H9 (cell line): ENCODE data around the gene OXER1. TPM values are rescaled to one million over a fixed set of nuclear protein-coding genes. Genes with fewer than 3 reads are reported as not detected.

Experiments
- DNase-seq: peaks from one replicate; pipeline ENCODE4 v3.0.0-alpha.2; 2017
- H2AFZ ChIP-seq: one replicate; pipeline ENCODE4 v1.6.1; 2013; ENCODE audit warnings: mild to moderate bottlenecking, low read length, control low read depth, moderate library complexity
- H2AK5ac ChIP-seq: 2 replicates; pipeline ENCODE4 v1.6.1; 2013; ENCODE audit warnings: low read length, control low read depth, mixed read lengths; ENCODE audit not compliant: insufficient read length
- H2BK120ac ChIP-seq: one replicate; pipeline ENCODE4 v1.6.1; 2013; ENCODE audit warnings: low read depth, mild to moderate bottlenecking, low read length, control low read depth, inconsistent platforms; ENCODE audit not compliant: poor library complexity, severe bottlenecking
- H2BK12ac ChIP-seq: 2 replicates; pipeline ENCODE4 v1.6.1; 2013; ENCODE audit warnings: low read length, control low read depth, mixed read lengths, low read depth; ENCODE audit not compliant: insufficient read length
- H2BK15ac ChIP-seq: 2 replicates; pipeline ENCODE4 v1.6.1; 2013; ENCODE audit warnings: low read depth, low read length, control low read depth
- H2BK20ac ChIP-seq: one replicate; pipeline ENCODE4 v1.6.1; 2013; ENCODE audit warnings: low read depth, mild to moderate bottlenecking, low read length, control low read depth, inconsistent platforms; ENCODE audit not compliant: poor library complexity, severe bottlenecking
- H2BK5ac ChIP-seq: 2 replicates; pipeline ENCODE4 v1.6.1; 2013; ENCODE audit warnings: low read length, control low read depth, mixed read lengths; ENCODE audit not compliant: insufficient read length
- H3K14ac ChIP-seq: 2 replicates; pipeline ENCODE4 v1.6.1; 2013; ENCODE audit warnings: low read length, control low read depth; ENCODE audit not compliant: insufficient read depth
- H3K18ac ChIP-seq: 2 replicates; pipeline ENCODE4 v1.6.1; 2013; ENCODE audit warnings: low read depth, mild to moderate bottlenecking, mixed read lengths, low read length, control low read depth; ENCODE audit not compliant: insufficient read length
- H3K23ac ChIP-seq: 2 replicates; pipeline ENCODE4 v1.6.1; 2013; ENCODE audit warnings: low read length, control low read depth, mixed read lengths, low read depth; ENCODE audit not compliant: insufficient read length
- H3K23me2 ChIP-seq: 2 replicates; pipeline ENCODE4 v1.6.1; 2013; ENCODE audit warnings: low read depth, mild to moderate bottlenecking, mixed read lengths, low read length, control low read depth; ENCODE audit not compliant: insufficient read length, poor library complexity, severe bottlenecking
- H3K27ac ChIP-seq: 2 replicates; pipeline ENCODE4 v1.5.1; 2013; ENCODE audit warnings: low read length, control low read depth, mixed read lengths, low read depth; ENCODE audit not compliant: insufficient read length
- H3K27me3 ChIP-seq: 2 replicates; pipeline ENCODE4 v1.6.1; 2013; ENCODE audit warnings: low read length, control low read depth, inconsistent platforms; ENCODE audit not compliant: insufficient read depth
- H3K4ac ChIP-seq: 2 replicates; pipeline ENCODE4 v1.6.1; 2013; ENCODE audit warnings: low read depth, mild to moderate bottlenecking, control low read depth, inconsistent platforms, low read length, moderate library complexity
- H3K4me1 ChIP-seq: 2 replicates; pipeline ENCODE4 v1.6.1; 2013; ENCODE audit warnings: low read length, control low read depth, inconsistent platforms; ENCODE audit not compliant: insufficient read depth
- H3K4me2 ChIP-seq: 2 replicates; pipeline ENCODE4 v1.6.1; 2013; ENCODE audit warnings: low read length, control low read depth, mixed read lengths; ENCODE audit not compliant: insufficient read length, insufficient read depth
- H3K56ac ChIP-seq: 2 replicates; pipeline ENCODE4 v1.6.1; 2013; ENCODE audit warnings: low read depth, mild to moderate bottlenecking, mixed read lengths, low read length, control low read depth; ENCODE audit not compliant: insufficient read length
- H3K79me1 ChIP-seq: 2 replicates; pipeline ENCODE4 v1.6.1; 2013; ENCODE audit warnings: low read depth, mild to moderate bottlenecking, moderate library complexity, low read length, control low read depth, inconsistent platforms; ENCODE audit not compliant: insufficient read depth, poor library complexity, severe bottlenecking
- H3K79me2 ChIP-seq: 2 replicates; pipeline ENCODE4 v1.6.1; 2013; ENCODE audit warnings: low read length, control low read depth, inconsistent platforms; ENCODE audit not compliant: insufficient read depth
- H3K9ac ChIP-seq: 2 replicates; pipeline ENCODE4 v1.6.1; 2013; ENCODE audit warnings: low read length, control low read depth, mixed read lengths; ENCODE audit not compliant: insufficient read length; ENCODE audit errors: extremely low read depth
- H3K9me3 ChIP-seq: one replicate; pipeline ENCODE4 v1.6.1; 2013; ENCODE audit warnings: low read depth, low read length, inconsistent platforms; ENCODE audit not compliant: control insufficient read depth
- H3T11ph ChIP-seq: one replicate; pipeline ENCODE4 v1.6.1; 2013; ENCODE audit warnings: mild to moderate bottlenecking, low read length, control low read depth, inconsistent platforms
- H4K20me1 ChIP-seq: one replicate; pipeline ENCODE4 v1.6.1; 2013; ENCODE audit not compliant: control insufficient read depth, insufficient read length, insufficient read depth
- H4K5ac ChIP-seq: 2 replicates; pipeline ENCODE4 v1.6.1; 2013; ENCODE audit warnings: low read depth, mild to moderate bottlenecking, mixed read lengths, low read length, control low read depth; ENCODE audit not compliant: insufficient read length
- H4K8ac ChIP-seq: replicated peaks from 2 replicates; pipeline ENCODE4 v1.6.1; 2013; ENCODE audit warnings: low read length, control low read depth, mixed read lengths, low read depth; ENCODE audit not compliant: insufficient read length
- H4K91ac ChIP-seq: 2 replicates; pipeline ENCODE4 v1.6.1; 2013; ENCODE audit warnings: low read depth, mild to moderate bottlenecking, moderate library complexity, mixed read lengths, low read length, control low read depth; ENCODE audit not compliant: insufficient read length
- H3K27ac Mint-ChIP-seq, 3 experiments: 2 replicates in 2 of 3; 3 replicates in 1 of 3; pipeline ENCODE4 v1.8.0; 2020 to 2021; ENCODE audit warnings: mixed read lengths in 3 of 3, mild to moderate bottlenecking in 1 of 3, moderate library complexity in 1 of 3
- H3K27me3 Mint-ChIP-seq: 2 replicates; pipeline ENCODE4 v1.8.0; 2021; ENCODE audit warnings: low read depth, mild to moderate bottlenecking, moderate library complexity, mixed read lengths
- H3K36me3 Mint-ChIP-seq, 3 experiments: 2 replicates in 2 of 3; 3 replicates in 1 of 3; pipeline ENCODE4 v1.8.0; 2020 to 2021; ENCODE audit warnings: low read depth in 3 of 3, mixed read lengths in 3 of 3; ENCODE audit not compliant: insufficient read depth in 1 of 3
- H3K4me1 Mint-ChIP-seq, 2 experiments: 2 replicates each; pipeline ENCODE4 v1.8.0; 2020; ENCODE audit warnings: mixed read lengths in 2 of 2
- H3K4me3 Mint-ChIP-seq, 2 experiments: 2 replicates in 1 of 2; 3 replicates in 1 of 2; pipeline ENCODE4 v1.8.0; 2020 to 2021; ENCODE audit warnings: mild to moderate bottlenecking in 2 of 2, mixed read lengths in 2 of 2, moderate library complexity in 1 of 2
- H3K9me3 Mint-ChIP-seq, 2 experiments: 2 replicates in 1 of 2; 3 replicates in 1 of 2; pipeline ENCODE4 v1.8.0; 2020; ENCODE audit warnings: mild to moderate bottlenecking in 2 of 2, mixed read lengths in 2 of 2, moderate library complexity in 1 of 2
- WGBS: extraction: QIAGEN DNeasy Blood & Tissue Kit; methylation state at CpG from one replicate; pipeline ENCODE4 v1.1.7; 2013; ENCODE audit warnings: missing lambda C conversion rate, low lambda C conversion rate, mixed read lengths; ENCODE audit not compliant: insufficient read length; ENCODE audit errors: extremely low coverage; 5-methylcytosine and 5-hydroxymethylcytosine counted together
- total RNA-seq: library from RNA; stranded (reverse); gene quantifications from 2 replicates; pipeline ENCODE4 v1.2.1, GENCODE V29; 2021
- TF ChIP-seq, protein P1 (sequence below): fragments of 200-600 bp; sonication (generic); conservative IDR thresholded peaks from 3 replicates; pipeline ENCODE4 v1.8.0; 2021; ENCODE audit warnings: antibody characterized with exemption, mild to moderate bottlenecking

The OXER1 gene
- total RNA-seq, 1 experiment from 2014 or later = 1.6 TPM

DNA sequence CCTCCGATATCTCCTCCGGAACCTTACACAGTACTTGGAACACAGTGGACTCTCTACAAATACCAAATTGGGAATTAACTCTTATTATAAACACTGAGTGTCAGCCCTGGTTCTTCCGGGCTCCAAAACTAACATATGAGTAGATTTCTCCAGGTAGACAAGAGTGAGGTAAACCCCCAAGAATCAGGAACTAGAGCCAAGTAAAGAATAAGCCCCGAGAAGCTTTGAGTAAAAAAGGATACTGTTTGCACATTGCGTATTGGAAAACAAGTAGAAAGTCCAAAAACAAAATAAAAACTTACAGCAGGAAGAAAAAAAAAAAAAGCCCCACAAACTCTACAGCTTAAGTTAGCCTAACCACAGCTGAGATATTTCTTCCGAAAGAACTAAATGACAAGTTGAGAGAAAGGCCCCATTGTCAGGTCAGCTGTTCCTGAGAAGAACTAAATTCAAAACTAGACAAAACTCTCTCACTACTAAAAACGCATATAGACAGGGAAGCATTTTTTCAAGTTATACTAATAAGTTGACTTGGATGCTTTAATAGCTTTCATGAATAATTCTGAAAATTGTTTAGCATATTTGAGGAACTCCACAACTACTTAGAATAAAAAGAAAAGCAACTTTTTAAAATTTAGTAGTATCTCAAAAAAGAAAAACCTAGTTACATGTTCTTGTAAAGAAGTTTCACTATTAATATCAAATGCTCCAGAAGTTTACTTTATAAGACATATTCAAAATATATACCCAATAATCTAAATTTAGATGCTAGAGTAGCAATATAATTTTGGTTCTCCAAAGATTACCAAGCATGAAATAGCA is 32.7 kb upstream of the OXER1 start:
- no peak overlapping the region for H2BK120ac ChIP-seq
- H4K91ac ChIP-seq = no peak overlapping the region
- DNase-seq = no peak
- Mint-ChIP-seq H3K9me3 (peaks cover 0 to 4% of the 10 kb centered on the region in 2 experiments; a peak in 1 of 5 replicates), H3K36me3 (peaks cover 0 to 4% (median 2%) of the 10 kb centered on the region in 3 experiments; a peak in 4 of 7 replicates), H3K27me3 (peaks cover 19% of the 10 kb centered on the region), H3K4me1 (peaks cover 32 to 34% of the 10 kb centered on the region in 2 experiments), H3K27ac (no peak overlapping the region; a peak in 1 of 7 replicates), H3K4me3 (no peak overlapping the region)
- no peak overlapping the region for H3K9ac ChIP-seq
- no CpG with 5 or more reads among the region's 7 CpGs for WGBS
- H3K23ac ChIP-seq = no peak overlapping the region
- no peak overlapping the region for H3K4me2 ChIP-seq
- no peak overlapping the region for H4K8ac ChIP-seq
- H2BK12ac ChIP-seq = no peak overlapping the region
- H2BK15ac ChIP-seq = no peak overlapping the region
- H3K79me1 ChIP-seq = no peaks in the 10 kb centered on the region
- H4K5ac ChIP-seq = no peak overlapping the region
- H2BK20ac ChIP-seq = no peak overlapping the region
- no peak overlapping the region for H3T11ph ChIP-seq
- H3K27me3 ChIP-seq = peaks cover 4% of the 10 kb centered on the region; the same call in 1 of the 2 replicates
- H3K18ac ChIP-seq = no peak overlapping the region
- no peaks in the 10 kb centered on the region for H3K4me1 ChIP-seq
- no peak overlapping the region for H3K4ac ChIP-seq
- no peak overlapping the region for H3K56ac ChIP-seq
- no peak overlapping the region for H2BK5ac ChIP-seq
- no peaks in the 10 kb centered on the region for H3K9me3 ChIP-seq
- no peak overlapping the region for H2AK5ac ChIP-seq
- H3K23me2 ChIP-seq = peaks cover 13% of the 10 kb centered on the region
- no peak overlapping the region for H3K14ac ChIP-seq
- H2AFZ ChIP-seq = no peak overlapping the region
- TF ChIP-seq, protein P1, sequence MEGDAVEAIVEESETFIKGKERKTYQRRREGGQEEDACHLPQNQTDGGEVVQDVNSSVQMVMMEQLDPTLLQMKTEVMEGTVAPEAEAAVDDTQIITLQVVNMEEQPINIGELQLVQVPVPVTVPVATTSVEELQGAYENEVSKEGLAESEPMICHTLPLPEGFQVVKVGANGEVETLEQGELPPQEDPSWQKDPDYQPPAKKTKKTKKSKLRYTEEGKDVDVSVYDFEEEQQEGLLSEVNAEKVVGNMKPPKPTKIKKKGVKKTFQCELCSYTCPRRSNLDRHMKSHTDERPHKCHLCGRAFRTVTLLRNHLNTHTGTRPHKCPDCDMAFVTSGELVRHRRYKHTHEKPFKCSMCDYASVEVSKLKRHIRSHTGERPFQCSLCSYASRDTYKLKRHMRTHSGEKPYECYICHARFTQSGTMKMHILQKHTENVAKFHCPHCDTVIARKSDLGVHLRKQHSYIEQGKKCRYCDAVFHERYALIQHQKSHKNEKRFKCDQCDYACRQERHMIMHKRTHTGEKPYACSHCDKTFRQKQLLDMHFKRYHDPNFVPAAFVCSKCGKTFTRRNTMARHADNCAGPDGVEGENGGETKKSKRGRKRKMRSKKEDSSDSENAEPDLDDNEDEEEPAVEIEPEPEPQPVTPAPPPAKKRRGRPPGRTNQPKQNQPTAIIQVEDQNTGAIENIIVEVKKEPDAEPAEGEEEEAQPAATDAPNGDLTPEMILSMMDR = no peak
- H3K79me2 ChIP-seq = no peaks in the 10 kb centered on the region
- H3K27ac ChIP-seq = no peak overlapping the region
- H4K20me1 ChIP-seq = no peaks in the 10 kb centered on the region
